OCI-LY1 (cell line): ENCODE measurements around the gene PRKCH.

Experiments used
- H2AFZ ChIP-seq: fragments of 200-600 bp; sonication (generic), shearing (Covaris generic); 2 replicates; pipeline ENCODE4 v1.6.0; 2014; ENCODE audit warnings: antibody characterized with exemption, mild to moderate bottlenecking, low read length
- H3F3A ChIP-seq: fragments of 200-600 bp; sonication (generic), shearing (Covaris generic); 2 replicates; pipeline ENCODE4 v1.6.0; 2014; ENCODE audit warnings: mild to moderate bottlenecking, antibody characterized with exemption, low read length, moderate library complexity; ENCODE audit not compliant: insufficient read depth
- H3K27ac ChIP-seq: fragments of 200-600 bp; sonication (generic); 2 replicates; pipeline ENCODE4 v1.5.1; 2014; ENCODE audit warnings: low read length, mixed run types, mild to moderate bottlenecking, low read depth; ENCODE audit not compliant: poor library complexity, severe bottlenecking
- H3K27me3 ChIP-seq: fragments of 200-600 bp; sonication (generic); 2 replicates; pipeline ENCODE4 v1.6.0; 2014; ENCODE audit warnings: antibody characterized with exemption, mild to moderate bottlenecking, low read length, moderate library complexity; ENCODE audit not compliant: insufficient read depth
- H3K36me3 ChIP-seq: fragments of 200-600 bp; sonication (generic); 2 replicates; pipeline ENCODE4 v1.6.1; 2014; ENCODE audit warnings: mild to moderate bottlenecking, antibody characterized with exemption, low read length, moderate library complexity, mixed read lengths; ENCODE audit not compliant: insufficient read depth
- H3K4me1 ChIP-seq: fragments of 200-600 bp; sonication (generic); 2 replicates; pipeline ENCODE4 v1.5.1; 2014; ENCODE audit warnings: mild to moderate bottlenecking, low read length, moderate library complexity; ENCODE audit not compliant: insufficient read depth, severe bottlenecking
- H3K4me2 ChIP-seq: fragments of 200-600 bp; sonication (generic), shearing (Covaris generic); 2 replicates; pipeline ENCODE4 v1.6.1; 2014; ENCODE audit warnings: low read length
- H3K4me3 ChIP-seq: fragments of 200-600 bp; sonication (generic); 2 replicates; pipeline ENCODE4 v1.5.1; 2014; ENCODE audit warnings: low read length, low read depth, mild to moderate bottlenecking, mixed read lengths; ENCODE audit not compliant: poor library complexity, severe bottlenecking
- H3K79me2 ChIP-seq: fragments of 200-600 bp; shearing (Covaris generic); 2 replicates; pipeline ENCODE4 v1.6.1; 2016; ENCODE audit warnings: mixed run types, low read length, mixed read lengths; ENCODE audit not compliant: insufficient read depth
- H3K9ac ChIP-seq: fragments of 200-600 bp; sonication (generic), shearing (Covaris generic); 2 replicates; pipeline ENCODE4 v1.6.1; 2014; ENCODE audit warnings: mild to moderate bottlenecking, low read length, mixed read lengths
- H3K9me2 ChIP-seq: fragments of 200-600 bp; sonication (generic), shearing (Covaris generic); 2 replicates; pipeline ENCODE4 v1.6.1; 2014; ENCODE audit warnings: low read depth, mild to moderate bottlenecking, low read length, mixed read lengths
- H3K9me3 ChIP-seq: fragments of 200-600 bp; shearing (Covaris generic); 2 replicates; pipeline ENCODE4 v1.6.1; 2014; ENCODE audit warnings: low read length, mixed read lengths
- H4K20me1 ChIP-seq: fragments of 200-600 bp; sonication (generic), shearing (Covaris generic); 2 replicates; pipeline ENCODE4 v1.6.0; 2016; ENCODE audit warnings: mild to moderate bottlenecking, low read length; ENCODE audit not compliant: insufficient read depth
- CTCF ChIP-seq: fragments of 200-600 bp; sonication (generic), shearing (Covaris generic); IDR thresholded peaks from 2 replicates; pipeline ENCODE4 v1.5.1; 2017; ENCODE audit warnings: mild to moderate bottlenecking, antibody characterized with exemption, low read length, moderate library complexity, mixed read lengths
- EZH2 ChIP-seq: fragments of 200-600 bp; sonication (generic), shearing (Covaris generic); IDR thresholded peaks from 2 replicates; pipeline ENCODE4 v1.8.0; 2017; ENCODE audit warnings: borderline replicate concordance, mixed run types, mild to moderate bottlenecking, antibody characterized with exemption, low read length, moderate library complexity, mixed read lengths

PRKCH gene

GRCh38 chr14:61482348-61483206, 161.2 kb downstream of the PRKCH start:
- Histone ChIP-seq H4K20me1 (no peaks in the 10 kb centered on the region), H3K9me3 (no peaks in the 10 kb centered on the region), H3F3A (no peaks in the 10 kb centered on the region), H3K36me3 (no peaks in the 10 kb centered on the region), H3K27ac (no peak overlapping the region), H3K4me2 (no peak overlapping the region), H3K79me2 (no peaks in the 10 kb centered on the region), H3K27me3 (no peaks in the 10 kb centered on the region), H2AFZ (no peak overlapping the region), H3K9me2 (no peaks in the 10 kb centered on the region), H3K9ac (no peak overlapping the region), H3K4me3 (no peak overlapping the region), H3K4me1 (peaks cover 59% of the 10 kb centered on the region)
- TF ChIP-seq CTCF (no peak), EZH2 (no peak)

GRCh38 chr14:61483476-61483875, 162.1 kb downstream of the PRKCH start:
- no peak overlapping the region for H3K9ac ChIP-seq
- no peaks in the 10 kb centered on the region for H4K20me1 ChIP-seq
- H3K79me2 ChIP-seq: no peaks in the 10 kb centered on the region
- no peaks in the 10 kb centered on the region for H3K9me2 ChIP-seq
- no peak overlapping the region for H2AFZ ChIP-seq
- H3K36me3 ChIP-seq: no peaks in the 10 kb centered on the region
- no peaks in the 10 kb centered on the region for H3K27me3 ChIP-seq
- H3K27ac ChIP-seq: no peak overlapping the region
- H3K4me3 ChIP-seq: no peak overlapping the region
- TF ChIP-seq CTCF (no peak), EZH2 (no peak)
- H3K9me3 ChIP-seq: no peaks in the 10 kb centered on the region
- no peaks in the 10 kb centered on the region for H3F3A ChIP-seq
- H3K4me2 ChIP-seq: no peak overlapping the region
- H3K4me1 ChIP-seq: peaks cover 50% of the 10 kb centered on the region

- H2AFZ ChIP-seq: no peak overlapping the region
- H3K9ac ChIP-seq: no peak overlapping the region
- no peaks in the 10 kb centered on the region for H3F3A ChIP-seq
- no peaks in the 10 kb centered on the region for H3K9me3 ChIP-seq
- H3K4me3 ChIP-seq: no peak overlapping the region
- peaks cover 44% of the 10 kb centered on the region for H3K4me1 ChIP-seq
- no peak overlapping the region for H3K27ac ChIP-seq
- no peaks in the 10 kb centered on the region for H3K79me2 ChIP-seq
- no peaks in the 10 kb centered on the region for H3K27me3 ChIP-seq
- H3K4me2 ChIP-seq: no peak overlapping the region
- no peaks in the 10 kb centered on the region for H4K20me1 ChIP-seq
- no peaks in the 10 kb centered on the region for H3K36me3 ChIP-seq
- TF ChIP-seq EZH2 (no peak), CTCF (no peak)
- no peaks in the 10 kb centered on the region for H3K9me2 ChIP-seq
Measured at GRCh38 chr14:61484031-61484430, 162.7 kb downstream of the PRKCH start.
